ENCODE measurements around the gene SERINC2.

DNA sequence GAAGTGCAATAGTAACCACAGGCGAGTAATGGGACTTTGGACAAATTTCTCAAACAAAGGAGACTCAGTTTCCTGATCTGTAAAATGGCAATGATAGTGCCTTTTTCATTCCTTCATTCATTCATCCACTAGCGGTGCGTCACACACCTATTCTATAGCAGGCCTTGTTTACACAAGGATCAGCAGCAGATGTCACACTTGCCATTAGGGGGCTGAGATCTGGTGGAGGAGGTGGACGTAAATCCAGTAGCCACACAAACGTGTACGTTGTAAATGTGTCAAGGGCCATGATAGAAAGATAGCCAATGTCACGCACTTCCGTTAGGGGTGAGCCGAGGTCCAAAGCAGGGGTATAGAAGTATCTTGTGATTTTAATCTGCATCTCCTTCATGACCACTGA lies 34.2 kb downstream of the SERINC2 start:
- TF ChIP-seq, protein P1, sequence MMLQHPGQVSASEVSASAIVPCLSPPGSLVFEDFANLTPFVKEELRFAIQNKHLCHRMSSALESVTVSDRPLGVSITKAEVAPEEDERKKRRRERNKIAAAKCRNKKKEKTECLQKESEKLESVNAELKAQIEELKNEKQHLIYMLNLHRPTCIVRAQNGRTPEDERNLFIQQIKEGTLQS (CRISPR knock-in tag; conservative IDR thresholded peaks at IDR 0.05): no peak
- TF ChIP-seq, protein P2, sequence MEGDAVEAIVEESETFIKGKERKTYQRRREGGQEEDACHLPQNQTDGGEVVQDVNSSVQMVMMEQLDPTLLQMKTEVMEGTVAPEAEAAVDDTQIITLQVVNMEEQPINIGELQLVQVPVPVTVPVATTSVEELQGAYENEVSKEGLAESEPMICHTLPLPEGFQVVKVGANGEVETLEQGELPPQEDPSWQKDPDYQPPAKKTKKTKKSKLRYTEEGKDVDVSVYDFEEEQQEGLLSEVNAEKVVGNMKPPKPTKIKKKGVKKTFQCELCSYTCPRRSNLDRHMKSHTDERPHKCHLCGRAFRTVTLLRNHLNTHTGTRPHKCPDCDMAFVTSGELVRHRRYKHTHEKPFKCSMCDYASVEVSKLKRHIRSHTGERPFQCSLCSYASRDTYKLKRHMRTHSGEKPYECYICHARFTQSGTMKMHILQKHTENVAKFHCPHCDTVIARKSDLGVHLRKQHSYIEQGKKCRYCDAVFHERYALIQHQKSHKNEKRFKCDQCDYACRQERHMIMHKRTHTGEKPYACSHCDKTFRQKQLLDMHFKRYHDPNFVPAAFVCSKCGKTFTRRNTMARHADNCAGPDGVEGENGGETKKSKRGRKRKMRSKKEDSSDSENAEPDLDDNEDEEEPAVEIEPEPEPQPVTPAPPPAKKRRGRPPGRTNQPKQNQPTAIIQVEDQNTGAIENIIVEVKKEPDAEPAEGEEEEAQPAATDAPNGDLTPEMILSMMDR (IDR thresholded peaks at IDR 0.05): no peak
- no peak for TF ChIP-seq HMGA2 (CRISPR knock-in tag; IDR thresholded peaks at IDR 0.05)
- no peak for TF ChIP-seq JUN (CRISPR knock-in tag; IDR thresholded peaks at IDR 0.05)
- TF ChIP-seq SP1 (CRISPR knock-in tag; conservative IDR thresholded peaks at IDR 0.05): no peak
- no peak for TF ChIP-seq E2F4 (CRISPR knock-in tag; IDR thresholded peaks at IDR 0.05; ENCODE audit: borderline replicate concordance, low read depth)
- TF ChIP-seq IRF2 (CRISPR knock-in tag; IDR thresholded peaks at IDR 0.05; ENCODE audit: borderline replicate concordance, low read depth): no peak
- no peak for TF ChIP-seq ATF2 (CRISPR knock-in tag; IDR thresholded peaks at IDR 0.05; ENCODE audit: borderline replicate concordance, low read depth)
- no peak for TF ChIP-seq KAT7 (CRISPR knock-in tag; IDR thresholded peaks at IDR 0.05; ENCODE audit: borderline replicate concordance)
- no peak for TF ChIP-seq ATF1 (CRISPR knock-in tag; IDR thresholded peaks at IDR 0.05)
- TF ChIP-seq NR3C1 (CRISPR knock-in tag; conservative IDR thresholded peaks at IDR 0.05; ENCODE audit: low read depth): no peak
- no peak for TF ChIP-seq ETV6 (CRISPR knock-in tag; IDR thresholded peaks at IDR 0.05)
